NAMALWA (cell line): Measurements from ENCODE around the gene ZRANB3.

ENCODE experiments used
- DNase-seq: peaks from one replicate; pipeline ENCODE4 v3.0.0-alpha.2; 2015; ENCODE audit warnings: low spot score

ZRANB3 gene

GRCh38 chr2:135248611-135249010 lies 282.4 kb downstream of the ZRANB3 start:
- no peak for DNase-seq

GRCh38 chr2:135246711-135247270 lies 284.2 kb downstream of the ZRANB3 start:
- DNase-seq = no peak

- DNase-seq = no peak
These were observed 285.9 kb downstream of the ZRANB3 start for GRCh38 chr2:135245071-135245470.

GRCh38 chr2:135238651-135239050 lies 292.4 kb downstream of the ZRANB3 start:
- no peak for DNase-seq

- DNase-seq = no peak
These were observed 300.9 kb downstream of the ZRANB3 start for GRCh38 chr2:135230150-135230549.

GRCh38 chr2:135227386-135227785 lies 303.6 kb downstream of the ZRANB3 start:
- DNase-seq = no peak

GRCh38 chr2:135226961-135227360 lies 304.1 kb downstream of the ZRANB3 start:
- DNase-seq = no peak

GRCh38 chr2:135225781-135226180 lies 305.2 kb downstream of the ZRANB3 start:
- DNase-seq = no peak

- DNase-seq = no peak
These were observed 311.8 kb downstream of the ZRANB3 start for GRCh38 chr2:135219226-135219625.

GRCh38 chr2:135218426-135218825 lies 312.6 kb downstream of the ZRANB3 start:
- no peak for DNase-seq

GRCh38 chr2:135212757-135213156 lies 318.3 kb downstream of the ZRANB3 start:
- DNase-seq = no peak

GRCh38 chr2:135208016-135208415 lies 323.0 kb downstream of the ZRANB3 start:
- DNase-seq = peak; percentile 9

GRCh38 chr2:135203944-135204343 lies 327.1 kb downstream of the ZRANB3 start:
- DNase-seq = no peak

GRCh38 chr2:135202751-135203150 lies 328.3 kb downstream of the ZRANB3 start:
- DNase-seq = no peak

GRCh38 chr2:135198481-135198880 lies 332.5 kb downstream of the ZRANB3 start:
- DNase-seq = no peak

- DNase-seq = no peak
These were observed 340.2 kb downstream of the ZRANB3 start for GRCh38 chr2:135190799-135191198.

GRCh38 chr2:135189148-135189547 lies 341.9 kb downstream of the ZRANB3 start:
- no peak for DNase-seq

- no peak for DNase-seq
These were observed 343.7 kb downstream of the ZRANB3 start for GRCh38 chr2:135187270-135187669.

- no peak for DNase-seq
These were observed 345.0 kb downstream of the ZRANB3 start for GRCh38 chr2:135186054-135186453.

GRCh38 chr2:135183822-135184221 lies 347.2 kb downstream of the ZRANB3 start:
- DNase-seq = no peak

GRCh38 chr2:135182601-135183000 lies 348.4 kb downstream of the ZRANB3 start:
- no peak for DNase-seq

GRCh38 chr2:135182190-135182589 lies 348.8 kb downstream of the ZRANB3 start:
- DNase-seq = no peak

GRCh38 chr2:135179689-135180088 lies 351.3 kb downstream of the ZRANB3 start:
- peak; percentile 33 for DNase-seq

- DNase-seq = no peak
These were observed 355.8 kb downstream of the ZRANB3 start for GRCh38 chr2:135175177-135175576.

GRCh38 chr2:135174810-135175093 lies 356.3 kb downstream of the ZRANB3 start:
- no peak for DNase-seq
